ENCODE measurements around the gene EEFSEC. TPM values are rescaled to one million over a fixed set of nuclear protein-coding genes. Genes with fewer than 3 reads are reported as not detected.

EEFSEC gene
- total RNA-seq, 4 donors from 2014 or later: 25.1 to 43.5 (median 29.5) TPM

- Histone ChIP-seq H3K9me3 (no peaks in the 10 kb centered on the region), H3K27me3 (no peaks in the 10 kb centered on the region)
- no peak for DNase-seq (ENCODE audit: low spot score in 2 of 2)
Observed at GRCh38 chr3:128351546-128351945, 198.3 kb downstream of the EEFSEC start.

GRCh38 chr3:128352326-128352725, 199.0 kb downstream of the EEFSEC start:
- Histone ChIP-seq H3K4me1 (peaks cover 0 to 7% (median 0%) of the 10 kb centered on the region in 4 donors), H3K4me3 (no peak overlapping the region), H3K27me3 (no peaks in the 10 kb centered on the region), H3K27ac (no peak overlapping the region), H3K36me3 (peaks cover 0 to 43% (median 0%) of the 10 kb centered on the region in 3 donors), H3K9me3 (no peaks in the 10 kb centered on the region)
- DNase-seq (ENCODE audit: low spot score in 2 of 2): no peak
- WGBS, 2 donors: 97 to 100% methylated on average over 7 to 8 of the region's 8 CpGs
- no peak for TF ChIP-seq POLR2A (IDR thresholded peaks at IDR 0.05)

More at GRCh38 chr3:128351546-128351945, 198.3 kb downstream of the EEFSEC start:
- Histone ChIP-seq H3K27ac (no peak overlapping the region), H3K4me1 (peaks cover 0 to 7% (median 0%) of the 10 kb centered on the region in 4 donors), H3K36me3 (peaks cover 0 to 35% (median 0%) of the 10 kb centered on the region in 3 donors), H3K4me3 (no peak overlapping the region)
- 92 to 93% methylated on average over 7 of the region's 7 CpGs for WGBS, 2 donors
- TF ChIP-seq EP300 (IDR thresholded peaks at IDR 0.05): no peak
- no peak for TF ChIP-seq POLR2A (IDR thresholded peaks at IDR 0.05)
- TF ChIP-seq CTCF (IDR thresholded peaks at IDR 0.05): no peak

DNA sequence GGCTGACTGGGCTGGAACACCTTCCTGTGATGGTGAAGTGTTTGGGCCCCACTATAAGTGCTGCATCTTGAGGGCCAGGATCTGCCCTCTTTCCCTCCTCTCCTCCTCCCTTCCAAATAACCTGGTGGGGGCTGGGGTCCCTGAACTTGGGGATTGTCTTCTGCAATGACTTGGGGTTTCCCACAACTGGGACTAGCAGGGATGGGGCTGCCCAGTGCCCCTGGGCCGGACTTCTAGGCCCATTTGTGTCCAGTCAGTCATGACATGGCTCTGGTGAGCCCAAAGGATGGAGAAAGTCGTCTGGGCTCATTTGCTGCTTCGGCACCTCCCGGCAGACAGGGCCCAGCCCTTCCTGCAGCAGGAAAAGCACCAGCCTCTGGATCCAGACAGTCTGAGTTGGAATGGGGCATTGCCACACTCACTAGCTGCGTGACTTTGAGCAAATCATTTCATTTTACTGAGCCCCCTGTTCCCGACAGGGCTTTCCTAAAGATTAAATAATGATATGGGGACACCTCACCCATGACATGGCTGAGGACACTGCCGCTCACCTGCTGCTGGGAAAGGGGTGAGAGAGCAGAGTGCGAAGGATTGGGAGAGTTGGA, 200.2 kb downstream of the EEFSEC start:
- Histone ChIP-seq H3K4me3 (no peak overlapping the region), H3K4me1 (peaks cover 0 to 7% (median 0%) of the 10 kb centered on the region in 4 donors), H3K9me3 (no peaks in the 10 kb centered on the region), H3K36me3 (peaks cover 0 to 54% (median 0%) of the 10 kb centered on the region in 3 donors), H3K27ac (no peak overlapping the region), H3K27me3 (no peaks in the 10 kb centered on the region)
- 80 to 82% methylated on average over 8 of the region's 8 CpGs for WGBS, 2 donors
- TF ChIP-seq CTCF (IDR thresholded peaks at IDR 0.05) (no peak), POLR2A (IDR thresholded peaks at IDR 0.05) (no peak), EP300 (IDR thresholded peaks at IDR 0.05) (no peak)
- no peak for DNase-seq (ENCODE audit: low spot score in 2 of 2)

DNA sequence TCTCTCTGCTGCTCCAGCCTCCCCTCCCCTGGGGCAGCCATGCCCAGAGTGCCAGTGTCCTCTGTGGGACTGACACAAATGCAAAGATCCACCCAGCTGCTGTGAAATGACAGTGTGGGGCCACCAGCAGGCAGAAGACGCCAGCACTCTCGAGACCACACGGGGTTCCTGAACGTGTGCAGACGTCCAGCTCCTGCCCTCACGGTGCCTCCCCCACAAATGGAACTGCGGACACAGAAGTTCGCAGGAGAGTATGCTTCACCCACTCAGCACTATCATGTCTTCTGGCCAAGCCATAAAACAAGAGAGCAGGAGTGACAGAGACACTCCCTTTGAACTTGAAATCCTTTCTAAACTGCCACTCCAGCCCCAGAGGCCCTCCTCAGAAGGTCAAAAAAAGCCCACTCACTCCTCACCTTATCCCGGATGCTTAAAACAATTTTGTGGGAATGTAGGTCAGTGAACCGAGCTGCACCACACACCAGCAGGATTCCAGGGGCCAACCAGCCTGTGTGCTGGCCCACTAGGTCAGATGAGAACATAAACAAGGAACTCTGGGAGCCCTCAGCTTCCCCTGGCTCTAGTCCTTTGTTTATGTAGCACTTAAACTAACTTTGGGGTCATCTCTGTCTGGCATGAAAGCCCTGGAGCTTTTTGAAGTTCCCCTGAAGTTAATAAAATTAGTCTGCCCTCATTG, 200.9 kb downstream of the EEFSEC start:
- DNase-seq (ENCODE audit: low spot score in 2 of 2): no peak
- H3K27ac ChIP-seq: no peak overlapping the region

More for the DNA sequence above, 200.9 kb downstream of the EEFSEC start:
- Histone ChIP-seq H3K36me3 (peaks cover 0 to 59% (median 0%) of the 10 kb centered on the region in 3 donors), H3K9me3 (no peaks in the 10 kb centered on the region), H3K4me3 (no peak overlapping the region), H3K27me3 (no peaks in the 10 kb centered on the region), H3K4me1 (peaks cover 0 to 7% (median 0%) of the 10 kb centered on the region in 4 donors)
- WGBS, 2 donors: 58 to 71% methylated on average over 10 of the region's 10 CpGs
- no peak for TF ChIP-seq POLR2A (IDR thresholded peaks at IDR 0.05)
- TF ChIP-seq CTCF (IDR thresholded peaks at IDR 0.05): no peak
- no peak for TF ChIP-seq EP300 (IDR thresholded peaks at IDR 0.05)
